OCI-LY7 (cell line): ENCODE results near the gene EPDR1.

ENCODE experiments used
- EZH2phosphoT487 ChIP-seq: fragments of 200-600 bp; sonication (generic); IDR thresholded peaks from 2 replicates; pipeline ENCODE4 v1.6.1; 2018; ENCODE audit warnings: low read depth, borderline replicate concordance, mild to moderate bottlenecking, mixed run types, antibody characterized with exemption, low read length, moderate library complexity, mixed read lengths
- TF ChIP-seq, protein P1 (sequence below): fragments of 200-600 bp; sonication (generic); conservative IDR thresholded peaks from 2 replicates; pipeline ENCODE4 v1.5.1; 2014; ENCODE audit warnings: mild to moderate bottlenecking, antibody characterized with exemption, low read length, moderate library complexity, mixed read lengths

DNA sequence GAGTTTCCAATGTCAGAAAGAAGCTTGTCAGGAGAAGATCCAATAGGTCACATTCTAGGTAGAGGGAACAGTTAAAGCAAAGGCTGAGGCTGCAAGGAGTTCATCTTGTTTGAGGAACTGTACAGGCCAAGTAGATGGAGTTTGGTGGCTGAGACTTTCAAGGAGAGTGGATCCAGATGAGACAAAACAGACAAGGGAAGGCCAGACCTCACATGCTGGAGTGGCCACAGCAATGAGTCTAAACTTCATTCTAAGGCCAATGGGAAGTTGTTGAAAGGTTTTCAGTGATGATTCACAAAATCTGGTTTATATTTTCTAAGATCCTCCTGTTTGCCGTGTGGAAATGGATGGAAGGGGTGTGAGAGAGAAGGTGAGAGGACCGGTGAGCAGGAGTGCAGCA lies 40.0 kb downstream of the EPDR1 start:
- TF ChIP-seq, protein P1, sequence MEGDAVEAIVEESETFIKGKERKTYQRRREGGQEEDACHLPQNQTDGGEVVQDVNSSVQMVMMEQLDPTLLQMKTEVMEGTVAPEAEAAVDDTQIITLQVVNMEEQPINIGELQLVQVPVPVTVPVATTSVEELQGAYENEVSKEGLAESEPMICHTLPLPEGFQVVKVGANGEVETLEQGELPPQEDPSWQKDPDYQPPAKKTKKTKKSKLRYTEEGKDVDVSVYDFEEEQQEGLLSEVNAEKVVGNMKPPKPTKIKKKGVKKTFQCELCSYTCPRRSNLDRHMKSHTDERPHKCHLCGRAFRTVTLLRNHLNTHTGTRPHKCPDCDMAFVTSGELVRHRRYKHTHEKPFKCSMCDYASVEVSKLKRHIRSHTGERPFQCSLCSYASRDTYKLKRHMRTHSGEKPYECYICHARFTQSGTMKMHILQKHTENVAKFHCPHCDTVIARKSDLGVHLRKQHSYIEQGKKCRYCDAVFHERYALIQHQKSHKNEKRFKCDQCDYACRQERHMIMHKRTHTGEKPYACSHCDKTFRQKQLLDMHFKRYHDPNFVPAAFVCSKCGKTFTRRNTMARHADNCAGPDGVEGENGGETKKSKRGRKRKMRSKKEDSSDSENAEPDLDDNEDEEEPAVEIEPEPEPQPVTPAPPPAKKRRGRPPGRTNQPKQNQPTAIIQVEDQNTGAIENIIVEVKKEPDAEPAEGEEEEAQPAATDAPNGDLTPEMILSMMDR, result no peak
- TF ChIP-seq EZH2phosphoT487, result no peak
